OCI-LY7 (cell line): ENCODE measurements around the gene GPATCH2. TPM values are rescaled to one million over a fixed set of nuclear protein-coding genes. Genes with fewer than 3 reads are reported as not detected.

Experiments used
- BruUV-seq: library from RNA; stranded (reverse); fragments of 400-500 nt; replicated peaks from 2 replicates; lab custom pipeline; 2021; lab: Mats Ljungman, UMichigan
- CTCF ChIA-PET: fragments of 300-600 bp; sonication (Branson Sonifier 250); formaldehyde crosslinking; loops from one replicate; lab custom pipeline; 2022; ENCODE audit warnings: antibody characterized with exemption; ENCODE audit not compliant: unreplicated experiment; lab: Charles Lee
- POLR2A ChIA-PET: fragments of 300-600 bp; sonication (Branson Sonifier 250); formaldehyde crosslinking; loops from one replicate; lab custom pipeline; 2022; ENCODE audit warnings: antibody characterized with exemption; lab: Charles Lee
- DNase-seq: peaks from one replicate; pipeline ENCODE4 v3.0.0-alpha.2; 2015; ENCODE audit warnings: low spot score
- H2AFZ ChIP-seq: fragments of 200-600 bp; sonication (generic), shearing (Covaris generic); 2 replicates; pipeline ENCODE4 v1.6.1; 2014; ENCODE audit warnings: mild to moderate bottlenecking, antibody characterized with exemption, low read length, moderate library complexity
- H3K27ac ChIP-seq: fragments of 200-600 bp; sonication (generic); 2 replicates; pipeline ENCODE4 v1.5.1; 2014; ENCODE audit warnings: mixed run types, low read depth, mild to moderate bottlenecking, moderate library complexity, low read length, inconsistent platforms; ENCODE audit not compliant: poor library complexity, severe bottlenecking
- H3K36me3 ChIP-seq: fragments of 200-600 bp; sonication (generic); 2 replicates; pipeline ENCODE4 v1.6.1; 2014; ENCODE audit warnings: mild to moderate bottlenecking, antibody characterized with exemption, low read length, moderate library complexity, mixed read lengths; ENCODE audit not compliant: insufficient read depth
- H3K4me1 ChIP-seq: fragments of 200-600 bp; sonication (generic); 2 replicates; pipeline ENCODE4 v1.5.1; 2014; ENCODE audit warnings: mild to moderate bottlenecking, low read length; ENCODE audit not compliant: insufficient read depth, poor library complexity, severe bottlenecking
- H3K4me2 ChIP-seq: fragments of 200-600 bp; sonication (generic); 2 replicates; pipeline ENCODE4 v1.6.1; 2014; ENCODE audit warnings: mild to moderate bottlenecking, low read length
- H3K4me3 ChIP-seq: fragments of 200-600 bp; sonication (generic); 2 replicates; pipeline ENCODE4 v1.5.1; 2014; ENCODE audit warnings: mild to moderate bottlenecking, low read depth, low read length; ENCODE audit not compliant: poor library complexity, severe bottlenecking
- H3K79me2 ChIP-seq: fragments of 200-600 bp; sonication (generic); 2 replicates; pipeline ENCODE4 v1.6.1; 2016; ENCODE audit warnings: low read depth, mild to moderate bottlenecking, low read length, moderate library complexity, mixed read lengths; ENCODE audit not compliant: insufficient read depth
- H3K9me2 ChIP-seq: fragments of 200-600 bp; sonication (generic); 2 replicates; pipeline ENCODE4 v1.6.1; 2016; ENCODE audit warnings: mild to moderate bottlenecking, low read length, mixed read lengths; ENCODE audit not compliant: insufficient read depth
- H3K9me3 ChIP-seq: fragments of 200-600 bp; sonication (generic); 2 replicates; pipeline ENCODE4 v1.6.1; 2014; ENCODE audit warnings: mild to moderate bottlenecking, mixed run types, low read length, mixed read lengths
- H4K20me1 ChIP-seq: fragments of 200-600 bp; sonication (generic); 2 replicates; pipeline ENCODE4 v1.6.1; 2014; ENCODE audit warnings: mild to moderate bottlenecking, antibody characterized with exemption, low read length, moderate library complexity, mixed read lengths; ENCODE audit not compliant: insufficient read depth
- EZH2phosphoT487 ChIP-seq: fragments of 200-600 bp; sonication (generic); IDR thresholded peaks from 2 replicates; pipeline ENCODE4 v1.6.1; 2018; ENCODE audit warnings: low read depth, borderline replicate concordance, mild to moderate bottlenecking, mixed run types, antibody characterized with exemption, low read length, moderate library complexity, mixed read lengths
- intact Hi-C: fragments of 100-400 bp; cut with micrococcal nuclease; formaldehyde crosslinking; loops from one replicate; pipeline ENCODE4 v1.10.0; 2022; ENCODE audit not compliant: unreplicated experiment
- total RNA-seq, 2 experiments: library from RNA; depleted of rRNA in 1 of 2; stranded (reverse); fragments of >200 nt in 1 of 2; shearing (Covaris generic) in 1 of 2; gene quantifications; 2 replicates each; pipeline ENCODE4 v1.2.3, GENCODE V29; 2014 to 2022
- TF ChIP-seq, protein P1 (sequence below): fragments of 200-600 bp; sonication (generic); conservative IDR thresholded peaks from 2 replicates; pipeline ENCODE4 v1.5.1; 2014; ENCODE audit warnings: mild to moderate bottlenecking, antibody characterized with exemption, low read length, moderate library complexity, mixed read lengths

GPATCH2 gene
- total RNA-seq, 2 experiments from 2014 or later = 8.8 to 12.7 TPM

- DNase-seq = no peak
- TF ChIP-seq, protein P1, sequence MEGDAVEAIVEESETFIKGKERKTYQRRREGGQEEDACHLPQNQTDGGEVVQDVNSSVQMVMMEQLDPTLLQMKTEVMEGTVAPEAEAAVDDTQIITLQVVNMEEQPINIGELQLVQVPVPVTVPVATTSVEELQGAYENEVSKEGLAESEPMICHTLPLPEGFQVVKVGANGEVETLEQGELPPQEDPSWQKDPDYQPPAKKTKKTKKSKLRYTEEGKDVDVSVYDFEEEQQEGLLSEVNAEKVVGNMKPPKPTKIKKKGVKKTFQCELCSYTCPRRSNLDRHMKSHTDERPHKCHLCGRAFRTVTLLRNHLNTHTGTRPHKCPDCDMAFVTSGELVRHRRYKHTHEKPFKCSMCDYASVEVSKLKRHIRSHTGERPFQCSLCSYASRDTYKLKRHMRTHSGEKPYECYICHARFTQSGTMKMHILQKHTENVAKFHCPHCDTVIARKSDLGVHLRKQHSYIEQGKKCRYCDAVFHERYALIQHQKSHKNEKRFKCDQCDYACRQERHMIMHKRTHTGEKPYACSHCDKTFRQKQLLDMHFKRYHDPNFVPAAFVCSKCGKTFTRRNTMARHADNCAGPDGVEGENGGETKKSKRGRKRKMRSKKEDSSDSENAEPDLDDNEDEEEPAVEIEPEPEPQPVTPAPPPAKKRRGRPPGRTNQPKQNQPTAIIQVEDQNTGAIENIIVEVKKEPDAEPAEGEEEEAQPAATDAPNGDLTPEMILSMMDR = no peak
- TF ChIP-seq EZH2phosphoT487 = no peak
- CTCF ChIA-PET = no interaction called here
- Histone ChIP-seq H3K4me3 (no peak overlapping the region), H3K4me1 (no peaks in the 10 kb centered on the region), H3K4me2 (no peak overlapping the region), H3K27ac (no peak overlapping the region), H3K36me3 (no peaks in the 10 kb centered on the region), H4K20me1 (no peaks in the 10 kb centered on the region), H3K9me2 (no peaks in the 10 kb centered on the region), H3K79me2 (no peaks in the 10 kb centered on the region), H2AFZ (no peak overlapping the region), H3K9me3 (no peaks in the 10 kb centered on the region)
- intact Hi-C loops = no loop called here
- POLR2A ChIA-PET = no interaction called here
- BruUV-seq = no TSS peak
These were observed 76.0 kb downstream of the GPATCH2 start for GRCh38 chr1:217554849-217555248.

DNA sequence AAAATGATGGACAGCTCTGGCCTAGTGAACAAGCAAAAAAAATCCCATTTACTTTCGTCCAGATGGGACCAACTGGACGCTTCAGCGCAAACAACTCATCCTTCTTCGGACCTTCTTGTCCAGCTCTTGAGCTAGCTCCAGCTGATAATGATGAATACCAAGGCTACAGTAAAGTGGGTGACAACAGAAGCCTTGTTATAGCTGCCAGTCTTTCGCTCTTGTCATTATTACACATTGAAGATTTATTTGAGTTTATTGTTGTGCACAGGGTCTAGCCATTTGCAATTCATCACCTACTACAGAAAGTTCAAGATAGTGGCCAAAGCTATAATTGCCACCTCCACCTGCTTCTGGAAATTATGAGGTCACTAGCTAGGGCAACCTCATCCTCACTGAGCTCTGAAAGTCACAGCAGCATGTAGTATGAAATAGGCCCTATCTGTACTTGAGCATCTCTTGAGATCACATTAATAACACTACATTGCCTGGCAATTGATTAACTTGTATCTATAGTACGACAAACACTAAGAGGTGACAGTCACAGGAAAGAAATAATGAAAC, 76.9 kb downstream of the GPATCH2 start:
- Histone ChIP-seq H3K4me1 (no peaks in the 10 kb centered on the region), H3K27ac (no peak overlapping the region), H3K9me3 (no peaks in the 10 kb centered on the region), H2AFZ (no peak overlapping the region), H4K20me1 (no peaks in the 10 kb centered on the region), H3K4me3 (no peak overlapping the region), H3K4me2 (no peak overlapping the region), H3K9me2 (no peaks in the 10 kb centered on the region), H3K36me3 (no peaks in the 10 kb centered on the region), H3K79me2 (no peaks in the 10 kb centered on the region)
- TF ChIP-seq, protein P1 = no peak
- no peak for TF ChIP-seq EZH2phosphoT487
- intact Hi-C loops = no loop called here
- DNase-seq = no peak
- BruUV-seq = no TSS peak
- CTCF ChIA-PET = no interaction called here
- POLR2A ChIA-PET = interaction anchor here (0.6 kb wide), 2 partner anchors 30 to 1053 kb away, joined by 3 to 9 read pairs; no protein-coding TSS in a partner anchor

DNA sequence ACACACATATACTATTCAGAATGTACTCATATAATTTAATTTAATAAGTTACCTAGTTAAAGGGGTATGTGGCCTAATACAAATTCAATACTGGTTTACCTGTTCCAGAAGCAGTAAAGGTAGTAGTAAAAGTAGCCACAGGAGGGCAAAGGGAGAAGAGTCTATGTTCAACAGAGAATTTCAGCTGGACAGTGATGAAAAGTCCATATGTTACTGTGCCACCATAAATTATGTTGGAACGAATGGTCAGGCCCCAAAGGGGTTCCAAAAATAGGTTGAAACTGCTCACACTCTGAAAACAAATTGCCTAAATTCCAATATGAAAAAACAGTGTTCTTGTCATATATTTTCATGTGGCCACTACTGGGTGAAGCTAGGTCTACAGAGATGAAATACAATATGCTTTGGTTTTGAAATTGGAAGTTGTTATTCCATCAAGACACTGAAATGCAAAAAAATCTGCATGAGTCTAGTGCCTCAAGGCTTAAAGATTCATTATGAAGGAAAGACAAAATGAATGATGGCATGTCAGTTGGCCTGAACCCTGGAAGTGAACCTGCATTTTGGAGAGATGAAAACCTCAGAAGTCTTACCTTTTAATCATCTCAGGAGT, 78.4 kb downstream of the GPATCH2 start:
- no TSS peak for BruUV-seq
- CTCF ChIA-PET = no interaction called here

More for the DNA sequence above, 78.4 kb downstream of the GPATCH2 start:
- Histone ChIP-seq H3K27ac (no peak overlapping the region), H3K4me3 (no peak overlapping the region), H3K79me2 (no peaks in the 10 kb centered on the region), H4K20me1 (no peaks in the 10 kb centered on the region), H3K9me2 (no peaks in the 10 kb centered on the region), H3K4me1 (no peaks in the 10 kb centered on the region), H3K4me2 (no peak overlapping the region), H3K9me3 (no peaks in the 10 kb centered on the region), H2AFZ (no peak overlapping the region), H3K36me3 (no peaks in the 10 kb centered on the region)
- POLR2A ChIA-PET = interaction anchor here (0.5 to 0.6 kb wide), 3 partner anchors 30 to 182 kb away, joined by 3 read pairs; no protein-coding TSS in a partner anchor
- intact Hi-C loops = no loop called here
- DNase-seq = no peak
- TF ChIP-seq, protein P1 = no peak
- no peak for TF ChIP-seq EZH2phosphoT487
